PC-9 (cell line): ENCODE results near the gene RBM4B. TPM values are rescaled to one million over a fixed set of nuclear protein-coding genes. Genes with fewer than 3 reads are reported as not detected.

ENCODE experiments used
- BruUV-seq: library from RNA; stranded (reverse); fragments of 400-500 nt; replicated peaks from 2 replicates; lab custom pipeline; 2021; lab: Mats Ljungman, UMichigan
- CTCF ChIA-PET: fragments of 300-600 bp; sonication (Branson Sonifier 250); formaldehyde crosslinking; loops from one replicate; lab custom pipeline; 2022; ENCODE audit warnings: antibody characterized with exemption; lab: Charles Lee
- POLR2A ChIA-PET: fragments of 300-600 bp; sonication (Branson Sonifier 250); formaldehyde crosslinking; loops from one replicate; lab custom pipeline; 2022; ENCODE audit warnings: antibody characterized with exemption; ENCODE audit not compliant: unreplicated experiment; lab: Charles Lee
- DNase-seq, 2 experiments: peaks; one replicate each; pipeline versions ENCODE4 v3.0.0 to v3.0.0-alpha.2; 2015 to 2022; ENCODE audit warnings: mixed read lengths in 1 of 2
- H2AFZ ChIP-seq: fragments of 200-600 bp; sonication (generic); 2 replicates; pipeline ENCODE4 v1.8.1; 2017; ENCODE audit warnings: antibody characterized with exemption
- H3F3A ChIP-seq: fragments of 200-600 bp; sonication (generic); 2 replicates; pipeline ENCODE4 v1.8.1; 2017; ENCODE audit warnings: antibody characterized with exemption, mild to moderate bottlenecking, low read depth; ENCODE audit not compliant: insufficient read depth
- H3K27ac ChIP-seq: fragments of 200-600 bp; sonication (generic); 2 replicates; pipeline ENCODE4 v1.6.1; 2016; ENCODE audit warnings: mixed run types
- H3K27me3 ChIP-seq: fragments of 200-600 bp; sonication (generic); 2 replicates; pipeline ENCODE4 v1.6.1; 2016; ENCODE audit warnings: low read depth, mixed run types; ENCODE audit not compliant: insufficient read depth
- H3K36me3 ChIP-seq: fragments of 200-600 bp; sonication (generic); 2 replicates; pipeline ENCODE4 v1.6.1; 2016; ENCODE audit warnings: low read depth, mixed run types
- H3K4me1 ChIP-seq: fragments of 200-600 bp; sonication (generic); replicated peaks from 2 replicates; pipeline ENCODE4 v1.6.1; 2016; ENCODE audit warnings: mixed run types; ENCODE audit not compliant: insufficient read depth
- H3K4me2 ChIP-seq: fragments of 200-600 bp; sonication (generic); 2 replicates; pipeline ENCODE4 v1.6.1; 2017; ENCODE audit warnings: mixed run types
- H3K4me3 ChIP-seq: fragments of 200-600 bp; sonication (generic); 2 replicates; pipeline ENCODE4 v1.6.1; 2016; ENCODE audit warnings: mixed run types
- H3K79me2 ChIP-seq: fragments of 200-600 bp; sonication (generic); 2 replicates; pipeline ENCODE4 v1.6.1; 2017; ENCODE audit warnings: low read depth, mixed run types
- H3K9me2 ChIP-seq: fragments of 200-600 bp; sonication (generic); 2 replicates; pipeline ENCODE4 v1.8.1; 2017; ENCODE audit warnings: mild to moderate bottlenecking; ENCODE audit not compliant: insufficient read depth
- H3K9me3 ChIP-seq: fragments of 200-600 bp; sonication (generic); 2 replicates; pipeline ENCODE4 v1.8.1; 2016; ENCODE audit warnings: low read depth; ENCODE audit not compliant: insufficient read depth
- H4K20me1 ChIP-seq: fragments of 200-600 bp; sonication (generic); 2 replicates; pipeline ENCODE4 v1.8.1; 2017; ENCODE audit not compliant: insufficient read depth
- CTCF ChIP-seq: fragments of 200-600 bp; sonication (generic); conservative IDR thresholded peaks from 2 replicates; pipeline ENCODE4 v1.6.1; 2017; ENCODE audit warnings: mixed run types, antibody characterized with exemption, mild to moderate bottlenecking, moderate library complexity
- EZH2 ChIP-seq: fragments of 200-600 bp; sonication (generic); IDR thresholded peaks from 2 replicates; pipeline ENCODE4 v1.8.0; 2017; ENCODE audit warnings: antibody characterized with exemption, low read depth
- intact Hi-C: fragments of 100-400 bp; cut with micrococcal nuclease; formaldehyde crosslinking; loops from one replicate; pipeline ENCODE4 v1.10.0; 2022; ENCODE audit not compliant: unreplicated experiment
- total RNA-seq: library from RNA; stranded (reverse); gene quantifications from 2 replicates; pipeline ENCODE4 v1.2.3, GENCODE V29; 2021

Gene RBM4B
- total RNA-seq, 1 experiment from 2014 or later: 24.8 TPM

- Histone ChIP-seq H3K4me1 (peaks cover 39% of the 10 kb centered on the region), H3K79me2 (peaks cover 70% of the 10 kb centered on the region), H3K27me3 (no peaks in the 10 kb centered on the region), H2AFZ (peak overlapping the region; percentile 69), H3K9me2 (no peaks in the 10 kb centered on the region), H3K36me3 (peaks cover 22% of the 10 kb centered on the region), H3K27ac (peak overlapping the region; percentile 58), H3K9me3 (no peaks in the 10 kb centered on the region), H3K4me3 (peak overlapping the region; percentile 73), H3F3A (peaks cover 25% of the 10 kb centered on the region; the same call in 1 of the 2 replicates), H3K4me2 (peak overlapping the region; percentile 99), H4K20me1 (peaks cover 53% of the 10 kb centered on the region)
- TF ChIP-seq CTCF: no peak
- TF ChIP-seq EZH2: no peak
- ChIA-PET POLR2A (interaction anchor here (0.6 to 1.9 kb wide), 4 partner anchors 21 to 1019 kb away, joined by 4 to 18 read pairs (median 6); partner anchors contain the start of gene RBM4), CTCF (interaction anchor here (0.6 kb wide), 1 partner anchor 502 kb away, joined by 5 read pairs; the partner anchor contains the start of gene KDM2A)
- BruUV-seq: no TSS peak
- intact Hi-C loops: loop anchor here (2.0 kb wide), 1 partner anchor 24 kb away; the partner anchor contains the start of genes CCDC87 and CCS
- DNase-seq: no peak
Measured at GRCh38 chr11:66617155-66617834, 60.4 kb downstream of the RBM4B start.

DNA sequence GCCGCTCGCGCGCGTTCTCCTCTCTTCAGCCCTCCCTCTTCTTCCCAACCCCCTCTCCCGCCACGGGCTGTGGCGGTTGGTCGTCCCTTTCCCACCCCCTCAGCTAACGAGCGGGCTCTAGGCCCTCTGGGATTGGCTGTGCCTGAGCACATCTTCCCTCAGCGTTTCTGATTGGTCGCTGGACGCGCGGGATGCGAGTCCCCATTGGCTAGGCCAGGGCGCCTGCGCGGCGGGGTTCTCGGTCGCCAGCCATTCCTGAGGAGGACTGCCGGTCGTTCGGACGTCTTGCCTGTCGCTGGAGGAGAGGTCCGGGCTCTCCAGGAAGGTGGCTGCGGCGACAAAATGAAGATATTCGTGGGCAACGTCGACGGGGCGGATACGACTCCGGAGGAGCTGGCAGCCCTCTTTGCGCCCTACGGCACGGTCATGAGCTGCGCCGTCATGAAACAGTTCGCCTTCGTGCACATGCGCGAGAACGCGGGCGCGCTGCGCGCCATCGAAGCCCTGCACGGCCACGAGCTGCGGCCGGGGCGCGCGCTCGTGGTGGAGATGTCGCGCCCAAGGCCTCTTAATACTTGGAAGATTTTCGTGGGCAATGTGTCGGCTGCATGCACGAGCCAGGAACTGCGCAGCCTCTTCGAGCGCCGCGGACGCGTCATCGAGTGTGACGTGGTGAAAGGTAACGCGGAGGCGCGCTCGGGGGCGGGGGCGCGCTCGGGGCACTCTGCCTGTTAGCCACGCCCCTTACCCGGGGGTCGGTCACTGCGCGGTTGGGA lies 61.1 kb downstream of the RBM4B start, which contains the start of gene RBM14:
TSS of gene RBM14 (plus strand) at position 252 of the 776 bp plus-strand sequence. CDS start at position 343, 91 bp downstream.
- Histone ChIP-seq H3K27me3 (no peaks in the 10 kb centered on the region), H3K4me2 (peak within 1 kb of the TSS; percentile 99), H4K20me1 (peaks cover 45% of the 10 kb centered on the region), H3K9me2 (no peaks in the 10 kb centered on the region), H3K4me1 (peaks cover 41% of the 10 kb centered on the region), H3K9me3 (no peaks in the 10 kb centered on the region), H3F3A (peaks cover 24% of the 10 kb centered on the region; the same call in 1 of the 2 replicates), H3K27ac (peak within 1 kb of the TSS; percentile 73), H3K79me2 (peaks cover 63% of the 10 kb centered on the region), H3K36me3 (peaks cover 17% of the 10 kb centered on the region), H2AFZ (peak within 1 kb of the TSS; percentile 91), H3K4me3 (peak within 1 kb of the TSS; percentile 73)
- ChIA-PET POLR2A (interaction anchor here (0.5 to 1.9 kb wide), 16 partner anchors 9 to 1019 kb away, joined by 3 to 18 read pairs (median 6); partner anchors contain the start of genes CCDC87, CTSF, PELI3 and RBM4), CTCF (interaction anchor here (0.6 to 0.7 kb wide), 2 partner anchors 150 to 196 kb away, joined by 3 to 4 read pairs; partner anchors contain the start of gene PELI3)
- intact Hi-C loops: loop anchor here (1.0 to 2.0 kb wide), 3 partner anchors 22 to 61 kb away; partner anchors contain the start of genes CCDC87, CCS, RBM4 and RBM4B
- BruUV-seq: no TSS peak
- DNase-seq: peak; percentile 99
- TF ChIP-seq EZH2 (no peak), CTCF (no peak)

Other genes with a start within 250 kb of the RBM4B start
- gene MRPL11, start 239.0 kb downstream of the RBM4B start, total RNA-seq: 138 and 140 TPM in 2 replicates
- gene PELI3, start 211.0 kb downstream of the RBM4B start, total RNA-seq: 14.0 and 18.0 TPM in 2 replicates
- gene DPP3, start 197.5 kb downstream of the RBM4B start, total RNA-seq: 76.2 and 80.0 TPM in 2 replicates
- 56.1 and 63.4 TPM in 2 replicates for gene BBS1, start 167.3 kb downstream of the RBM4B start, total RNA-seq
- gene ZDHHC24, start 131.8 kb downstream of the RBM4B start, total RNA-seq: 19.4 and 28.7 TPM in 2 replicates
- gene ACTN3, start 131.0 kb downstream of the RBM4B start, total RNA-seq: not detected in 2 replicates
- gene CTSF, start 109.3 kb downstream of the RBM4B start, total RNA-seq: 34.3 and 59.2 TPM in 2 replicates
- 0.83 and 1.0 TPM in 2 replicates for gene CCDC87, start 84.8 kb downstream of the RBM4B start, total RNA-seq
- gene CCS, start 84.7 kb downstream of the RBM4B start, total RNA-seq: 47.2 and 61.0 TPM in 2 replicates
- 108 and 112 TPM in 2 replicates for gene RBM14, start 61.3 kb downstream of the RBM4B start, total RNA-seq
- 131 and 140 TPM in 2 replicates for gene RBM4, start 39.2 kb downstream of the RBM4B start, total RNA-seq
- gene SPTBN2, start 51.3 kb upstream of the RBM4B start, total RNA-seq: 51.0 and 66.8 TPM in 2 replicates
- 42.1 and 42.9 TPM in 2 replicates for gene RCE1, start 165.6 kb upstream of the RBM4B start, total RNA-seq
- 13.8 and 26.6 TPM in 2 replicates for gene LRFN4, start 179.2 kb upstream of the RBM4B start, total RNA-seq